RPMI8226 (cell line): ENCODE results near the gene ALK.

ENCODE experiments used
- DNase-seq: peaks from one replicate; pipeline ENCODE4 v3.0.0-alpha.2; 2015

ALK gene

DNA sequence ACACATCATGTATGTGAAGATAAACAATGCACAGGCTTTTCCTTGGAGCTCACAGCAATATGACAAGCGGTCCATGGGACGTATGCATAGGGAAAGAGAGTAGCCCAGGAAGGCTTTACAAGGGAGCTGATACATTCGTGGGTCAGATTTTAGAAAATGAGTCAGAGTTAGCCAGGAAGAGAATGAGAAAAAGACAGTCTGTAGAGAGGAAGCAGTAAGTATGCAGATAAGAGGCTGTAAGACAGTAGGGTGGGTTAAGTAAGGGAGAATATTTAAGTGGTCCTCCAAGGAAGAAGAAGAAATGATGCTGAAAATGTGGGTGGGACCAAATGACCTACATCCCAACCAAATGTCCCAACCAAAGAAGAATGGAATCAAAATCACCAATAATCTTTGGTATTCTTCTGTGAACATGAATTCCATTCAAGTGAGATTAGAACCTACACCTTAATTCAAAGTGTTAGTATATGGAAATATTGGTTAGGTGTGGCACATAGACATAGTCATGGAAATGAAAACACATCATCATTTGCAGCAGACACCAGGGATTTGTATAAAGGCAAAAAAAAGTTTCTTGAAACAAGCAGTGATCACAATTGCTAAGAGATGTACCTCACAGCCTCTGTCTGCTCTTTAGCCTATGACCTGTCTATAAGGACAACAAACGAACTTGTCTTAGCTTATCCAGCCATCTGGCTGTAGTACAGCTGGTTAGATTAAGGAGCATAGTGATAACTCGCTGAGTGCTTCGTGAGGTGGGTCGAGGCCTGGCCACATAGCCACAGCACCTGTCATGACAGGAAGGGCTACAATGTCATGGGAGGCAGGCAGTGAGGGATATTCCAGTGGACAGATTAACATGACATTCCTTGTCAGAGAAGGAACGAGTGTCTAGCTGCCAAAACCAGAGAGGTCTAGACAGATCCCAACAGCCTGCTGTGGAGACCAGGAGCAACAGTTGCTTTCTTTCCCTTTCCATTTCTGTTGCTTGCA, 133.6 kb downstream of the ALK start:
- DNase-seq = no peak

DNA sequence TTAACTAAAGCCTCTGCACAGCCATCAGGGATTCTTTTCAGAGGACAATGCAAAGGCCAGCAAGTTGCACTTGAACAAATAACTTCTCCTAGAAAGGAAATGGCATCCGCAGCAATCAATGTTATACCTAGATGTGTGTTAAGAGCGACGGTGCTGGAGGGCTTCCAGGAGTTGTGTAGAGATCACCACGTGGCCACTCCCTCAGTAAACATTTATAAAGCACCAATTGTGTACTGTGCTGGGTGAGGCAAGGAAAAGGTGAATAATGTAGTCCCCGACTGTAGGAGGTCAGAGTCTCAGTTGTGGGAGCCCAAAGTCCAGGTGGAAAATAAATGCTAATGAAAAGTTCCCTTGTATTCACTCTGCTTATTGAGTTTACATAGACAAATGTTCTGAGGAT, 135.0 kb downstream of the ALK start:
- DNase-seq = no peak

DNA sequence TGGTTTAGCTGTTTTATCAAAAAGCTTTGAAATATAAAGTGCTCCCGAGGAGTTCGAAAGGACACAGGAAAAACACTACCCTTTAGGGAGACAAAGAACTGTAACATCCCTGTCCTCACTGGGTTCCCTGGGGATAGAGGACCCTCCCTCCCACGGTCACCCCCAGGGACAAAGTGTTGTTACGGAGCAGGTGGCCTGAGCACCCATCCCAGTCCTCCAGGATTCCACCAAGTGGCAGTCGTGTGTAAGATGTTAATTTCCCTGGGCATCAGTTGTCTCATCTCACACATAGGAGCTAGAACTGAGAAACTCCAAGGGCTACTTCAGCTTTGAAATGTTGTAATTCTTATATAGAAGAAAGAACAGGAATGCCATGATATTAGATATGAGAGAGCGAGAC, 137.7 kb downstream of the ALK start:
- no peak for DNase-seq

DNA sequence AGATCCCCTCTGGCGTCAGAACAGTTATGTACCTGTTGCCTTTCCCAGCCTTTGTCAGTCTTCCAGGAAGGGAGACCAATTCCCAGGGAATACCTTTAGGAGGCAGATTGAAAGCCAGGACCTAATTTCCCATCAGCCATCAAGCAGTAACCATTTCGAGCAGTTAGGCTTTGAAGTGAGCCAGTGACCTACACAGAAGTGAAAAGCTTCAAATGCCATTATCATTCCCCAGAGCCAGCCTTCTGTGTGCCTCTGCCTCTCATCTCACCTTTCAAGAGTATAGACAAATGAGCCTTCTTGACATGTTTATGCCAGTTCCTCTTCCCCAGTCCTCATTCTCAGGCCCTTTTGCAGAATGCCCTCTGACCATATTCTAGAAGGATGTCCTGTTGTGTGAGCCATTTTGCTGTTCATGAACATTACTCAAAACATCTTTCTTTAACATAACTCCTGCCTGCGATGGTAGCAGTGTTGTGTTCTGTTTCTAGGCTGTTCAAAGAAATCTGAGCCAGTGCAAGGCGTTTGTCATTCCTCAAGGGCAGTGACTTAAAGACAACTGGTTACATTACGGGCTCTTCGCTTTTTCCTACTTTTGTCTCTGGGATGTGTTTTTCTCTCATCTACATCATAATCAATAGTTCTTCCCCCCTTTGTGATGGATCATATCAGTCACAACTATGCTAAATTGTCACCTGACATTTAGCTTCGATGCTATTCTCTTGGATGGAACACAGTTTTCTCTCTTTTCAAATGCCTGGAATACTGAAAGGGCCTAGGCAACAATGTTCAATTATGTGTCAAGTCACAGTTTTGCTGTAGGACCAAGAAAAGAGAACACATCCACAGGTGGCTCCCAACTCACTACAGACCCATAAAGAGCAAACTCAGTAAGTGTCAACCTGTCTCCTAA, 138.6 kb downstream of the ALK start:
- DNase-seq = no peak

DNA sequence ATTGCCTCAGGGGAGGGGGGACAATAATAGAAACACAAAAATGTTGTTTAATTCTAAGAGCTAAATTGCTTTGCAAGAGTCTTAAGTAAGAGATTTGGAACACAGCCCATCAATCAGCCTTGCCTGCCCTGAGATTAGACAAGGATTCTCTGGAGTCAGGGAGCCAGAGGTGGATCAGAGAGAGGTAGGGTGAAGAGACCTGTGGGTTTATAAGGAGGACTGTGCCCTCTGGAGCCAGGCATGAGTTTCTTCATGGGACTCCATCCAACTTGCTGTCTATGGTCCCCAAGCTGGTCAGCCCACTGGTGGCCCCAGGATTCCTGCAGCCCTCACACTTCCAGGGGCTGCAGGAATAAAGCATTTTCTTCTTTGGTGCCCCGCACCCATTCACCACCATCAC, 139.3 kb downstream of the ALK start:
- DNase-seq = no peak

DNA sequence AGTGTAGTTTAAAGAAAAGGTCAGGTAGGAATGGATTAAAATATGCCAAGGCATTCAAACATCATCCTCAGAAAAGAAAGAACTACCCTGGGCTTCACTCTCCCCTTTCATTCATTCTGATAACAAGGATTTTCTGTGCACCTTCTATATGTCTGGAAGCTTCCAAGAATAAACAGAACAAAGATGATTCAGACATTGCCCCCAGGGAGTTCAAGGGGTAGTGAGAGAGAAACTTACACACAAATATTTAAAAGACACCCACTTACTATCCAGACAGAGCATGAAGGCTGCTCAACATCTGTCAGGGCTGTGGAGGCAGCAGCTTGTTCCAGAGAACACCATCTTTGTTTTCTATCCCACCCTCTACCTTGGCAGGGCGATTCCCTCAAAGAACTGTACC, 140.5 kb downstream of the ALK start:
- DNase-seq = no peak

DNA sequence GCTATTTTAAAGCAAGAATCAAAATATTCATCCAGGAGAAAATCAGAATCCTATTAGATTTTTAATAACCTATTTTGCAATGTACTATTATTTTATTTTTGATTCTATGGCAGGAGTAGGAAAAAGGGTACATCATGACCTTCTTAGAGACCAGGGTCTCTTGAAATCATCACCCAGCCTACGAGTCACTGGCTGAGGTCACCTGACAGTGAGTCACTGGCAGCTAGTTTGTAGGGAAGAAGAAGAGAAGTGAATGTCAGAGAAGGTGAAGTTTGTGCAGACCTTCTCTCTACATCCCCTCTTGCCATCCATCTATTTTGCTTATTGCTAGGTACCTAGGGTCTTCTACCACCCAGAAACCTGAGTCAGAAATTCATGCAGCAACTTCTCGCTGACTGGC, 144.2 kb downstream of the ALK start:
- DNase-seq = no peak

DNA sequence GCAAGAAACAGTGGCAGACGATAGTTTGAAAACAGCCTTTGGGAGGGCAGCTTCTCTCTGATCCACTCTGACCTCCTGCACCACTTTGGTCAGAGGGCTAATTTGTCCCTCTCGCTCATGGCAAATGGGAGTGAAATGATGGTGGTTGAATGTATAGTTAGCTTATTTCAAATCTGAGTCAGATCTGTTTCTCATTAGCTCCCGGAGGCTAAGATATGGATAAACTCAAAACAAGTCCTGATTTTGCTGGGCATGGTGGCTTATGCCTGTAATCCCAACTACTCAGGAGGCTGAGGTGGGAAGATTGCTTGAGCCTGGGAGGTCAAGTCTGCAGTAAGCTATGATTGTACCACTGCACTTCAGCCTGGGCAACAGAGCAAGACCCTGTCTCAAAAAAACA, 145.0 kb downstream of the ALK start:
- no peak for DNase-seq

DNA sequence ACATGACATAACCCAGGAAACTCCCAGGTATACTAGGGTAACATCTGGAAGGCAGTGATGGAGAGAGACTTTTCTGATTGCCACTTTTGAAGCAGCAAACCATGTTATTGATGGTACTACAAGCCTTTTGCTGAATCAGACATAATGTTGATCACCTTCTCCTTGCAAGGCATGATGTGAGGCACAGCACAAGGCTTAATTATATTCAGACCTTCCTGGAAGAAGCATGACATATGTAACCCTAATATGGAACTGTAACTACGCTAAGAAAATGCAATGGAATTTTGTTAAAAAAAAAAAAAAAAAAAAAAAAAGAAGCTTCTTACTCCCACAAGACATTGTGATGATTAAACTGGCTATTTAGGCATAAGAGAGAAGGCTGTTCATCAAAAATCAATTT, 145.4 kb downstream of the ALK start:
- no peak for DNase-seq

DNA sequence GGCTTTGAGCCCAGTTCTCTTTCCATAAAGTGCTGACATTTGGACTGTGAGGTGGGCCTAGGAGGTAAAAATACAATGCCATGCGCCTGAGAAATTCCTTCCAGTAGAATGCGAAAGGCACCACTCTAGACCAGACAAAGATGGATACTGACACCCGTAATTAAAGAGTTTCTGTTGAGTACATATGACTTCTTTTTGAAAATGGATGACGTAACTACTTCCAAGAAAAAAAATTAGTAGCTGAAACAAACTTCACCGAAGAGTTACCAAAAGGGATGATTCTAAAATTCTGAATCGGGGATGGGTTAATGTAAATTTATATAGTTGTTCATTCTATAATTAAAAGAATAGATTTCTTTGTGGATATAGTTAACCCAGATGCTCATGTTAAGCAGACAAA, 146.8 kb downstream of the ALK start:
- no peak for DNase-seq

DNA sequence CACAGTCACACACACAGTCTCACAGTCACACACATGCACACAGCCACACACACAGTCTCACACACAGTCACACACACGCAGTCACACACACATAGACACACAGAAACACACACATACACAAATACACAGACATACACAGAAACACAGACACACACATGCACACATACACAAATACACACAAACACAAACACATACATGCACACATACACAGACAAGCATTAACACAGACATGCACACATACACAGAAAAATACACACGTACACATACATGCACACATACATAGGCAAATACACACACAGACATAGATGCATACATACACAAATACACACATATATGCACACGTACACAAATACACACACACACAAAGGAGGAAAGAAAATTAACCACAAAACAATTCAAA, 150.5 kb downstream of the ALK start:
- DNase-seq = no peak

DNA sequence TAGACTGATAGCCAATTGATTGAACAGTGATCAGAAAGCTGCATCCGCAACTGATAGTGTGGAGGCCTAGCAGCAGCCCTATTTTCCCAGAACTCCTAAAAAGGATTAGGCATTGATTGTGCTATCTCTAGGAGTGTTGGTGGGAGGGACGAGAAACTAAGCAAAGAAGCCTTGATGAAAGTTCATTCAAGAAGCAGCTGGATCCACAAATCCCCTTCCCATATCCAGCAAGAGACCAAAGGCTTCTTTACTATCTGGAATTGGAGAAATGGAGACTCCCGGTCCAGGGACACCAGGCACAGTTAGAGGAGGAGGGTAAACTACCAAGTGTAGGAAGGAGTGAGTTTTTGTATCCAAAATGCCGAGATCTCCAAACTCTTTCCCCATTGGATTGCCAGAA, 151.5 kb downstream of the ALK start:
- no peak for DNase-seq

DNA sequence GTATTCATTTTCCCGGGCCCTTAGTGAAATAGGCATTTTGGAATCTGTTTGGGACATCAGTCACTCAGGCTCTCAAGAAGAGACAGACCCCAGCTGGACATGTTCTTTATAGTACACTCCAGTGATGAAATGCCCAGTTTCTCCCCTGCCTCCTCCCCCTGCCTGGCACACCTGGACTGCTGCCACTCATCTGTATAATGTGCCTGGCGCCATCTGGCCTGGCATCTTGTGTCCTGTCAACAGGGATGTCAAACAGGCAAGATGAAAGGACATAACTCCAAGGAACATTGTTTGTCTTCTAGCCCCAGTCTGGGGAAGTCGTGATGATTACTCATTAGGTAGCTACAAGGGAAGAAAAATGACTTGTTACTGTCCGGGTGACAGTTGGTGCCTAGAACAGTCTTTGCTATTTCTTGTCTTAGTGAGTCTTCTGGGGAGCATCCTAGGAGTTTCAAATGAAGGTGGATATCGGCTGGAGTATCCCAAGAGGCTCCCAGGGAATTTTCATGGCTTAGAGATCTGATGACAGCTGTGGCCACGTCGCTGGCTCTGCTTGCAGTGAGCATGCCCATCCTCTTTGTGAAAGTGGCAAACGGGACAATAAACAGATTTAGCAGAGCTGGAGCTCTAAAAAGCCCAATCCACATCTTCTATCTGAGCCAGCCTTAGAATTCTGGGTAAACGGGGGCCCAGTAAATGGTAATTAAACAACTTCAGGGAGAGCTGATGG, 153.6 kb downstream of the ALK start:
- no peak for DNase-seq

DNA sequence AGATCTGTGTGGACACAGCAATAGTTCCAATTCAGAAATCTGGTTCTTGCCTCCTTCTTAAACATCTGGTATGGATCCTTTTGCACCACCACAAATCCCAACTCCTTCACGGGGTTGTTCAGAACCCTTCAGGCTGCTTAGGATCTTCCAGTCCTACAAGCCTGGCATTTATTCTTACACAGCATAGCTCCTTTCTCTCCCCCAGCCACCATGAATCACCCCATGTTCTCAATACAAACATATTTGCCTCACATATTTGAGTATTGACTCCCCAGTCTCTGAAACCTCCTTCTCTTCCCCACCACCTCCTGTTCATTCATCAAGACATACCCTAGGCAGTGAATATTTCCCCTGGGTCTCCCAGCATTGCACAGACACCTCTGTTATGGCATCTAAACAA, 155.2 kb downstream of the ALK start:
- no peak for DNase-seq

DNA sequence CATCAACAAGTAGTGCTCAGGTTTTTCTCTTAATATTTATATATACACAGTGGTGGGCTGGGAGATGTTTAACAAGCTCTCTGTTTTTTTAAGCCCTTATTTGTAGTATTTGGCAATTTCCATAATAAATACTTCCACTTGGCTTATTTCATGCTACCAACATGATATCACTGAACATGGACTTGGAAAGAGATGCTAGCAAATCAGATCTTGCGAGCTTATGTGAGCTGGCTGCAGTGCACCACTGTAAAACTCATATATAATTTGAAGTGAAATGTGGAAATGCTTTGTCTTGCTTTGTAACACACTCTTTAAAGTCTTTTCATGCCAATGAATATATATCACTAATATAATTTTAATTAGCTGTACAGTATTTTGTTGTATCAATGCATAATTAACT, 155.7 kb downstream of the ALK start:
- no peak for DNase-seq

DNA sequence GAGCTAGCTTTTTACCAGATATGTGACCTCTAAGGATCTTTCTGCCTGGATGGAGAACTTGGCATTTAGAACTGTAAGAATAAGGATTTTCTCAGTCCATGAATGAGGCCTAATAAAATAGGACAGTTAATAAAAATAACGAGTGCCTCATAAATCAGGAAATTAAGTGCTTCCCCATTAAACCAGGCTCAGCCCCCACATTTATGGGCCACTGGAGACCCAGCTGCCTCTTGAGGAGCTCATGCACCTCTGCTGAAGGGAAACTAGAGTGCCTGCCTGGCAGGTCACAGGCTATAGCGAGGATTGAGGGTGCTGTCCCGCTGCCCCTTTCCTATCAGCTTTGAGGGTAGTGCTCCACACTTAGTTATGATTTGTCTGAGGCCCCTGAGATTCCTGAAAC, 158.0 kb downstream of the ALK start:
- no peak for DNase-seq

DNA sequence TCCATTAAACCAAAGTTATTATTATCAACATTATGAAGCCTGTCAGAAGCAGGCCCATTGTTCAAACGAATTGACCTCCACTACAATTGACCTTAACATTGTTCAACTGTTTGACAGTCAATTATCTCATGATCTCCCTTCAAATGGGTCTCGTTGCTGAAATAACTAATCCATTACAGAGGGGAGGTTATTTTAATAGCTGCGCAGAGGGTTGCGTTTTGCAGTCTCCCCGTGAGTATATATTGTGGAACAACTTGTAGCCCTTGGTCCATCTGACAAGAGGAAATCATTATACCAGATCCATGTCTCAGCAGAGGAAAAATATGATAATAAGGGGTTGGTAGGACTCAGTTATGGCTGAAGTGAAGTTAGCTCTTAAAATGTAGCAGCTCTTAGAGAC, 159.1 kb downstream of the ALK start:
- no peak for DNase-seq

DNA sequence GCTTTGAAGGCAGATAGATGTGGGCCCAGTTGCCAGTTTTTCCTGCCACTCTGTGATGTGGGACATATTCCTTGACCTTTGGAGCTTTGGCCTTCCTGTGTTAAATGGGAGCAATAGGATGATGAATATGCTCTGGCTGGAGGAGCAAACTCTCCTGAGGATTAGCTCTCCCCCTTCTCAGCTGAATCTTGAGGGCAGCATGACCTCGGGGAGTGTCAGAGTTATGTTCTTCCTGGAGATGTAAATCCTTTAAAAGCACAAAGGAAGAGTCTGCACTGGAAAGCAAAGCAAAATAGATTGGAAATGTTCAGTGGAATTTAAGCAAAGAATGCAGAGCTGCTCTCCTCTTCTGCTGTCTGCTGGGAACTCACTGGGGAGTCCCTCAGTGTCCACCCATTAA, 160.1 kb downstream of the ALK start:
- no peak for DNase-seq

DNA sequence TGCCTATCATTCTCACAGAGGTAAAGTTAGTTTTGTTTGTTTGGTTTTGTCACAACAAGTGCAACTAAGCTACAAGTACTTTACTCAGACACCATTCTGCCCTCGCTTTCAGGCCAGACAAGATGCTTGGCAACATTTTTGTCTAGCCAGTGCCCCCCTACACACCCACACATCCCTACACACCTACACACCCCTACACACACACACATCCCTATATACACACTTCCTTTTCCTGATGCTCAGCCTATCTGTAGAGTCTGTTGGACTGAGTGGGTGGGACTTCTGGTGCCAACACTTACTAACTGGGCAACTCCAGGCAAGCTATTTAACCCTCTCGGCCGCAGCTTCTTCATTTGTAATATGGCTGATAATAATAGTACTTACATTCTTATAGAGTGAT, 161.4 kb downstream of the ALK start:
- DNase-seq = no peak

DNA sequence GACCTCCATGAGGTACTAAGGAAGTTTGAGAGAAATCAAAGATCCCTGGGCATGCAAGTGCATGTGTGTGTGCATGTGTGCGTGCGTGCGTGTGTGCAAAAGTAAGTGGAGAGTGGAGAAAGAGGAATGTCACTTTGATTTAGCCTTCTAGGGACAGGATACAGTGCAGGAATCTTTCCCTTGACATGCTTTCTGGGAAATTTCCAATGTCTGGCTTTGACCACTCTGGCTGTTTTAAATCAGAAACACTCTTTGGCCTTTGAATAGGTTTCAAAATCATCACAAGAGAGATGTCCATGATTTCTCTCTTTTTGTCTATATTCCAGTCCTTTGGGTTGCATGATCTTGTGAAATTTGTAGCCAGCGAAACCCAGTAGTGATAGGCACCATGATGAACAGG, 162.0 kb downstream of the ALK start:
- DNase-seq = no peak

DNA sequence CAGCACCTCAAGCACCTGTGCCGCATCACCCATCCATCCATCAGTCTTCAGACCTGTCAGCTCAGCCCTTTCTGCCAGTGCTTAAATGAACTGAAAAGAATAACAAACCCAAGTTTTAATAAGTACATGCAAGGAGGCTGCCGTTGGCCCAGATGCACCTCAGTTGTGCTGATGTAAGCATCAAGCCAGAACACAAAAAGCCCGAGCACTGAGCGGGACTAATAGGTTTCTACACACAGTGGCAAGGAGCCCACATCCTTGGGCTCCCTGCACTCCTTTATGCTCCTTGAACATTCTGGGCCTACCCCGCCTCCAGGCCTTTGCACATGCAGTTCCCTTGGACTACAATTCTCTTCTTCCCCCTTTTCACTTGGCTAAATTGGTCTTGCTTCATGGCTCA, 165.6 kb downstream of the ALK start:
- no peak for DNase-seq

DNA sequence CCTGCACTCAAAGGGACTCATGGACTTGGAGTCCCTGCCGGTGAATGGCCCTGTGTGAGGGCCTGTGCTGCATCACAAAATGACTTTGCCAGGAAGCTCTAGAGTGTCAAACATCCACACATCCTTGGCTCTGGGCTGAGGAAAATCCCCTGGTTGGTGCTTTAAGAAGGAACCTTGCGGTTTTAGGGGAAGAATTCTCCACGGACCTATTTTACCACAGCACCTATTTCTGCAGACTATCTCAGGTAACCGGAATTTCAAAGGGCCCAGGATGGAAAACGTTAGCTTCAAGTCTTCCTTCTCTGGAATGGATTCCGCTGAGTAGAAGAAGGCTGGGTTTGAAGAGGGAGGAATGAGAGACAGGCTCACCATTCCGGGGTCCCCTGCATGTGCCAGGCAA, 166.2 kb downstream of the ALK start:
- DNase-seq = no peak
